ENCODE data around the gene PTPRF.

- no peak for TF ChIP-seq POLR2AphosphoS5 (IDR thresholded peaks at IDR 0.05; ENCODE audit: low read depth, low read length)
- no peak for TF ChIP-seq POLR2A (IDR thresholded peaks at IDR 0.05; ENCODE audit: low read depth, low read length)
These were observed 38.5 kb downstream of the PTPRF start for GRCh38 chr1:43569175-43569574.
